ENCODE measurements around the gene SHISA5.
A peak's percentile ranks its signal among the peaks of the same experiment; 100 is the strongest.

SHISA5 gene

DNA sequence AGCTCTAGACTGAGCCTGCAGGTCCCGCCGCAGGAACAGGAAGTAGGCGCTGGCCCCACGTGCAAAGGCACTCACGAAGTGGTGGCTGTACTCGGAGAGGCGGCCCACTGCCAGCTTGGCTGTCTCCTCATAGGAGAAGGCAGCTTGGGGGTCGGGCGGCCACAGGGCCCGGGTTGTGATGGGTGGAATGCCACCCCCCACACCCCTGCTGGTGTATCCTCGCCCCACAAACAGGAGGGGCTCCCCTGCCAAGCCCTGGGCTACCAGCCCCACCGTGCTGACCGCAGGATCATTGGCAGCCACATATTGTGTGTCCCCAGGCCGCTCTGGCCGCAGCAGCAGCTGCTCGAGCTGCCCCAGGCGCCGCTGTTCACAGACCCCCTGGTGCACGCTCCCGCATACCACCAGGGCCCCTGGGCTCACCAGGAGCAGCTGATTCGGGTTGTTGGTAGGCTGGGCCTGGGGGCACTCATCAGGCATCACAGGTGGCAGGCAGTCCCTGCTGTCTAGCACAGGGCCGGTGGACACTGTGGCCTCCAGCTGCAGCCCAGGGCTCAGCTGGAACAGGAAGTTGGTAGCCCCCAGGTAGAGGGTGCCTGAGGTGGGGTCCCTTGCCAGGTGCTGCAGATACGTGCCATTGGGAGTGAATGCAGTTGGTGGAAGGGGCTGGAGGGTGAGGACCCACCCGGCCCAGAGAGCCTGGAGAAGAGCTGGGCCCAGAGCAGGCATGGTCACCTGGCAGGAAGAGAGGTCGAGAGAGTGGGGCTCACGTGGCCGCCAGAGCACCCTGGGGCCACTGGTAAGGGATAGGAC lies 79.9 kb downstream of the SHISA5 start:
- intact Hi-C loops (cut with DNase I) = no loop called here
- peak in 4 of 10 donors; percentile 27 to 87 (median 64) for DNase-seq

- intact Hi-C loops (cut with DNase I) = no loop called here
- DNase-seq = peak in 5 of 10 donors; percentile 26 to 83 (median 46)
Observed at GRCh38 chr3:48423241-48423882, 80.6 kb downstream of the SHISA5 start.

DNA sequence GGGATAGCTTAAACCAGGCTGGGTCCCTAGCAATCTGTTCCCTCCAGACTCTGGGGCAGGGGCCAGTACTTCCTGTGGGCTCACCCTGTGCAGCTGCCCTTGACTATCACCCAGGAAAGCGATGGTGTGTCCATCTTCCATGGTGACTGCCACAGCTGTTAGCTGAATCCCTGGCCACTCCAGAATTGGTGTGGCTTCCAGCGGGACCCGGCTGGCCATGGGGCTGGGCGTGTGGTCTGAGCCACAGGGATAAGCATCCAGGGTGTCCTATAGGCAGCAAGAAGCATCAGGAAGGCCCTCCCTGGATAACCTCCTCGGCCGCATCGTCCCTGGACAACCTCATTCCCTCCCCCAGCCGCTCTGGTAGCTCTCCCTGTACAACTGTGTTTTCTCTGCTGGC lies 81.3 kb downstream of the SHISA5 start:
- peak in 1 of 10 donors; percentile 50 for DNase-seq
- intact Hi-C loops (cut with DNase I) = no loop called here

DNA sequence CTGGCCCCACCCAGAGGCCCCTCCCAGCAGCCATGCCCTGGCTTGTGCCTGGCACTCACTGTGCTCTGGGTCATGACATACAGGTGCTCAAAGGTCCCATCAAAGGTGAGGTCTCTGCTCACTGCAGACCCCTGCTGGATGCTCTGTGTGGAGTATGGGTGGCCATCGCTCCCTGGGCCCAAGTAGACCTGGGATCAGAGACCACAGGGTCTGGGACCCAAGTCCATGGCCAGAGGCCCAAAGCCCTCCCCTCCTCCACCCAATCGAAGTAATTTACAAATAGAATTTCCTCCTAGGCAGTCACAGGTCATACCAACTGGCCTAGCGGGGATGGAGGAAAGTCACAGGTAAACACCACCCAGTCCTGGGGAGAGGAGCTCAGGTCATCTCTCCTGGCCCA lies 81.7 kb downstream of the SHISA5 start:
- intact Hi-C loops (cut with DNase I) = no loop called here
- DNase-seq = no peak

GRCh38 chr3:48420561-48420960 lies 83.4 kb downstream of the SHISA5 start:
- DNase-seq = peak in 1 of 10 donors; percentile 82
- intact Hi-C loops (cut with DNase I) = no loop called here

GRCh38 chr3:48419597-48419996 lies 84.4 kb downstream of the SHISA5 start:
- intact Hi-C loops (cut with DNase I) = no loop called here
- DNase-seq = peak in 1 of 10 donors; percentile 80

DNA sequence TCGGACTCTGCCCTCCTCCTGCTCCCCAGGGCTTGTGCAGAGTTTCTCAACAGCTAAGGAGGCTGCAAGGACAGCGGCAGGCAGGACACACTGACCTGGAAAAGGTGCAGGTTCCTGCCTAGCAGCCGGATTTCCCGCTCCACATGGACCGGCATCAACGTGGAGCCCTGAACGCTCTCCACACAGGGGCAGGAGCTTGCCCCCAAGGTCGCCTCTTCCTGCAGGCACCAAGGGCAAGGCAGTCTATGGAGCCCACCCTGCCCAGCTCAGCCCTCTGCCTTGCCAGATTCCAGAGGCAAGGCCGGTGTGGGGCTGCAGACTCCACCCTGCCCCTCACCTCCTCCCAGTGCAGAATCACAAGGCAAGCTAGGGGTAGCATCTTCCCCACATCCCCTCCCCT lies 84.8 kb downstream of the SHISA5 start:
- intact Hi-C loops (cut with DNase I) = no loop called here
- peak in 4 of 10 donors; percentile 3 to 58 (median 34) for DNase-seq

DNA sequence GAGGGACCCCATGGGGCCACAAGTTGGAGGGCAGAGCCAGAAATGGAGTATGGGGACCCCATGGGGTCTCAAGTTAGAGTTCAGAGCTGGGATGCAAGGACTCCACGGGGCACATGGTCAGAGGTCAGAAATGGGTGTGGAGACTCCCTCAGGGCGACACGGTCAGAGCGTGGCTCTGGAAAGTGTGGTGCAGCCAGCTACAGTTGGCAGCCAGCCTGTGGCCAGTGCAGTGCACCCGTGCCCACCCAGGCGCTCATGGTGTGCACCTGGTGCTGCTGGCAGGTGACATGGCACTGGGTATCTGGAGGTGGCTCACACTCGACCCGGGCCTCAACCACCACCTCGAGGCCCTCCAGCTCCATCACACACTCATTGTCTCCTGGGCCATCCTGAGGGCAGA lies 85.3 kb downstream of the SHISA5 start:
- intact Hi-C loops (cut with DNase I) = no loop called here
- peak in 2 of 10 donors; percentile 20 to 34 for DNase-seq

DNA sequence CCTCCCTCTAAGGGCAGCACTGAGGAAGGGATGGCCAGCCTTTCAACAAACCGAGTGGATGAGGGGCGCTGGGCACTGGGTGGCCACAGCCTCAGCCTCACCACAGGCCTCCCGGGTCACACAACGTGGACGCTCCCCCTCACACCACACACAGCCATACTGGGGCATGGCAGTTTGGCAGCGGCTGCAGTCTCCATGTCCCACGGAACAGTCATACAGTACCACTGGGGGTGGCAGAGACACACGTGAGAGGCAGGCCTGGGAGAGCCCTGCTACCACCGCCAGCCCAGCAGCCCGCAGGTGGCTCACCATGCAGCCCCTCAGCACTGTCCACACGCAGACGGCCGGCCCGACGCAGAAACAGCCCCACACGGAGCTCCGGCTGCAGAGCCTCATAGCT lies 85.8 kb downstream of the SHISA5 start:
- DNase-seq = peak in 1 of 10 donors; percentile 52

More for the DNA sequence above, 85.8 kb downstream of the SHISA5 start:
- intact Hi-C loops (cut with DNase I) = no loop called here

Data from posterior cingulate gyrus (tissue), 11 donors.